Ovary (tissue), 3 donors: ENCODE measurements around the gene SMIM38.

Experiments used
- POLR2A ChIP-seq: fragments of 450-650 bp; IDR thresholded peaks from one replicate; pipeline ENCODE4 v1.6.1; 2017; ENCODE audit warnings: antibody characterized with exemption, mild to moderate bottlenecking, moderate library complexity
- TF ChIP-seq, protein P1 (sequence below), 3 donors: fragments of 450-650 bp in 2 of 3; fragments of 200-600 bp in 1 of 3; IDR thresholded peaks; one replicate each; pipeline versions ENCODE4 v1.5.1 to v1.8.0; 2016 to 2022; ENCODE audit warnings: antibody characterized with exemption in 3 of 3, mild to moderate bottlenecking in 1 of 3
- donor health status: DM: no; HTN: no; CAD: no.

DNA sequence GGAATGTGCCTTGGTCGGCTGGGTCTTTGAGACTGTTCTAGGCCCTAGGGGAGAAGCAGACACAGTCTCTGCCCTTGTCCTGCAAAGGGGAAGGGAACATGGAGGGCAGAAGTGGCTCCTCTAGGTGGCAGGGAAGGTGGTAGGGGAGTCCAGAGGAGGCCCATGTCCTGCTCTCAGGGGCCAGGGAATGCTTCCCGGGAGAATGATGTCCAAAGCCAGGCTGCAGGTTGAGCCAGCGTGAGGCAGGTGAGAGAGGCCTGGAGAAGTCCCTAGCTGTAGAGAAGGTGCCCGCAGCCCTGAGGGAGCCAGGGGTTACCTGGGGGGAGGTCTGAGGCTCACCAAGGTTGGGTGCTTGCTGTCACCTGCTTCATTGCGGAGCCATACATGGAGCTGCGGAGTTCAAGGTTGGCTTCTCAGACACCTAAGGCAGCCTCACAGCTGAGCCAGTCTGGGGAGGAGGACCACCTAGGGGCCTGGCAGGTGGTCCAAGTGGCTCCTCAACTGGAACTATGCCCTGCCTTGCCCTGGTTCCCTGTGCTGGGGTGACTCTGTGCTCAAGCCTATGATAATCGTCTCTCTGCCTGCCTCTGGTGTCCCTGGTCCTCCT is 46.1 kb downstream of the SMIM38 start:
- TF ChIP-seq, protein P1, sequence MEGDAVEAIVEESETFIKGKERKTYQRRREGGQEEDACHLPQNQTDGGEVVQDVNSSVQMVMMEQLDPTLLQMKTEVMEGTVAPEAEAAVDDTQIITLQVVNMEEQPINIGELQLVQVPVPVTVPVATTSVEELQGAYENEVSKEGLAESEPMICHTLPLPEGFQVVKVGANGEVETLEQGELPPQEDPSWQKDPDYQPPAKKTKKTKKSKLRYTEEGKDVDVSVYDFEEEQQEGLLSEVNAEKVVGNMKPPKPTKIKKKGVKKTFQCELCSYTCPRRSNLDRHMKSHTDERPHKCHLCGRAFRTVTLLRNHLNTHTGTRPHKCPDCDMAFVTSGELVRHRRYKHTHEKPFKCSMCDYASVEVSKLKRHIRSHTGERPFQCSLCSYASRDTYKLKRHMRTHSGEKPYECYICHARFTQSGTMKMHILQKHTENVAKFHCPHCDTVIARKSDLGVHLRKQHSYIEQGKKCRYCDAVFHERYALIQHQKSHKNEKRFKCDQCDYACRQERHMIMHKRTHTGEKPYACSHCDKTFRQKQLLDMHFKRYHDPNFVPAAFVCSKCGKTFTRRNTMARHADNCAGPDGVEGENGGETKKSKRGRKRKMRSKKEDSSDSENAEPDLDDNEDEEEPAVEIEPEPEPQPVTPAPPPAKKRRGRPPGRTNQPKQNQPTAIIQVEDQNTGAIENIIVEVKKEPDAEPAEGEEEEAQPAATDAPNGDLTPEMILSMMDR (IDR thresholded peaks at IDR 0.05): no peak
- no peak for TF ChIP-seq POLR2A
